ENCODE results near the gene KRT7. TPM values are rescaled to one million over a fixed set of nuclear protein-coding genes. Genes with fewer than 3 reads are reported as not detected.
A peak's percentile ranks its signal among the peaks of the same experiment; 100 is the strongest.

The KRT7 gene
- total RNA-seq = 1,242 and 1,355 TPM in 2 replicates

DNA sequence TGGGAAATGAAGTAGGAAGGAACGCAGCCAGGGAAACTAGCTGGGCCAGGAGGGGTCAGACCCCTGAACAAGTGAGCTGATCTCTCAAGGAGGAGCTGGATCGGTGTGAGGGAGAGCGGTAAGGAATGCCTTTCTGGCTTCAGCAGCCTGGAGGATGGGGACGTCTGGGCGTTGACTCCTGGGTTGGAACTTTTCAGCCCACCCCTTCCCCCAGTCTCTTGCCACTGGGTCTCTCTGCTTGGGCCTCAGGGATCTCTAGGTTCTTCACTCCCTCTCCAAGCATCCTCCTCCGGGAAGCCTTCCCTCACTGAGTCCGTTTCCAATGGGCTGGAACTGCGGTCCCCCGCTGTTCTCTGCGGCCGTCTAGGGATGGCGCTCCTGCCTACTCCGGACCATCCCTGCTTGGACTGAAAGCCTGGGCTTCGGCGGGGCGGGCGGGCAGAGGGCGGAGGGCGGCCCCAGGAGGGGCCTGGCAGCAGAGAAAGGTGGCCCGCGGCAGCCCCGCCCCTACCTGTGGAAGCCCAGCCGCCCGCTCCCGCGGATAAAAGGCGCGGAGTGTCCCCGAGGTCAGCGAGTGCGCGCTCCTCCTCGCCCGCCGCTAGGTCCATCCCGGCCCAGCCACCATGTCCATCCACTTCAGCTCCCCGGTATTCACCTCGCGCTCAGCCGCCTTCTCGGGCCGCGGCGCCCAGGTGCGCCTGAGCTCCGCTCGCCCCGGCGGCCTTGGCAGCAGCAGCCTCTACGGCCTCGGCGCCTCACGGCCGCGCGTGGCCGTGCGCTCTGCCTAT, at the start of gene KRT7:
Gene KRT7, plus strand, starts transcription at position 570 of the 788 bp plus-strand sequence. Its CDS starts 54 bp downstream, at position 624.
- TF ChIP-seq, protein P1, sequence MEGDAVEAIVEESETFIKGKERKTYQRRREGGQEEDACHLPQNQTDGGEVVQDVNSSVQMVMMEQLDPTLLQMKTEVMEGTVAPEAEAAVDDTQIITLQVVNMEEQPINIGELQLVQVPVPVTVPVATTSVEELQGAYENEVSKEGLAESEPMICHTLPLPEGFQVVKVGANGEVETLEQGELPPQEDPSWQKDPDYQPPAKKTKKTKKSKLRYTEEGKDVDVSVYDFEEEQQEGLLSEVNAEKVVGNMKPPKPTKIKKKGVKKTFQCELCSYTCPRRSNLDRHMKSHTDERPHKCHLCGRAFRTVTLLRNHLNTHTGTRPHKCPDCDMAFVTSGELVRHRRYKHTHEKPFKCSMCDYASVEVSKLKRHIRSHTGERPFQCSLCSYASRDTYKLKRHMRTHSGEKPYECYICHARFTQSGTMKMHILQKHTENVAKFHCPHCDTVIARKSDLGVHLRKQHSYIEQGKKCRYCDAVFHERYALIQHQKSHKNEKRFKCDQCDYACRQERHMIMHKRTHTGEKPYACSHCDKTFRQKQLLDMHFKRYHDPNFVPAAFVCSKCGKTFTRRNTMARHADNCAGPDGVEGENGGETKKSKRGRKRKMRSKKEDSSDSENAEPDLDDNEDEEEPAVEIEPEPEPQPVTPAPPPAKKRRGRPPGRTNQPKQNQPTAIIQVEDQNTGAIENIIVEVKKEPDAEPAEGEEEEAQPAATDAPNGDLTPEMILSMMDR (IDR thresholded peaks at IDR 0.05; ENCODE audit: insufficient read depth, low read length, poor library complexity, severe bottlenecking) = peak; percentile 18
- H3K4me3 ChIP-seq (ENCODE audit: low read depth, low read length) = peak within 1 kb of the TSS; percentile 33

DNA sequence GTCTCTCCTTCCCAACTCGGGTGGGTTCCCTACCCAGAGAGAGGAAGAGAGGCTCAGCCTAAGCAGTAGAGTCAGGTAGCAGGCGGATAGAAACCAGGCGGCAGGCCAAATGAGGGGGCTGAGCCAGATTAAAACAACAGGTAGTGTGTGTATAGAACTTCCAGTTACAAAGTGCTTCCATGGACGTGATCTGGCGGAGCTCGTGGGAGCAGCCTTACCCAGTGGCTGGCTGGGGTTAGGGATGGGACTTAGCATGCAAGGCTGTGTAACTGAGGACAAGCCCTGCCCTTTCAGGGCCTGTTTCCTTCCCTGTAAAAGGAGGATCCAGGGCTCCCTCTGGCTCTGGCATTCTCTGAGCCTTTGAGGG, 49.5 kb upstream of the KRT7 start:
- no peaks in the 10 kb centered on the region for H3K36me3 ChIP-seq (ENCODE audit: control insufficient read depth, insufficient read depth, low read length)
- no peaks in the 10 kb centered on the region for H3K27me3 ChIP-seq (ENCODE audit: control insufficient read depth, insufficient read depth, low read length)
- no peak overlapping the region for H3K4me3 ChIP-seq (ENCODE audit: low read depth, low read length)
- DNase-seq (ENCODE audit: low read depth) = no peak
- TF ChIP-seq, protein P1 (IDR thresholded peaks at IDR 0.05; ENCODE audit: insufficient read depth, low read length, poor library complexity, severe bottlenecking) = no peak

More for the DNA sequence above, at the start of gene KRT7:
- DNase-seq (ENCODE audit: low read depth) = no peak
- Histone ChIP-seq H3K36me3 (ENCODE audit: control insufficient read depth, insufficient read depth, low read length) (no peaks in the 10 kb centered on the region), H3K27me3 (ENCODE audit: control insufficient read depth, insufficient read depth, low read length) (peaks cover 15% of the 10 kb centered on the region)

DNA sequence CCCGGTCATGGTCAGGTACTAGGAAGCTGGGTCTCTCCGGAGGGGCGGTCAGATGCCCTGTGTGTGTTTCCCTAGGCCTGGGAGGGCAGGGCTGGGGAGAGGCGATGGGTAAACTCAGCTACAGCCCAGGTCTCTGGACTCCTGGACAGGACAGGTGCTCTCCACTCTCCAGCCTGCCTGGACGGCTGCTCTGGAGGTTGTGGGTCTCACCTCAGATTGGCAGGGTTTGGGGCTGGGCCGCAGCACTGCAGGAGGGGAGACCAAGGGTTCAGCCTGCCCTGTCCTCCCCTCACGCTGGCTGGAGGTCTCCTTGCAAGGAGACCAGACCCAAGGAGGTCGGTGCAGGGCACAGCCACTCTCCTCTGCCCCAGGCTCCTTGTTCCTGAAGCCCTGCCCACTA, 49.1 kb upstream of the KRT7 start:
- DNase-seq (ENCODE audit: low read depth) = no peak
- TF ChIP-seq, protein P1 (IDR thresholded peaks at IDR 0.05; ENCODE audit: insufficient read depth, low read length, poor library complexity, severe bottlenecking) = no peak

DNA sequence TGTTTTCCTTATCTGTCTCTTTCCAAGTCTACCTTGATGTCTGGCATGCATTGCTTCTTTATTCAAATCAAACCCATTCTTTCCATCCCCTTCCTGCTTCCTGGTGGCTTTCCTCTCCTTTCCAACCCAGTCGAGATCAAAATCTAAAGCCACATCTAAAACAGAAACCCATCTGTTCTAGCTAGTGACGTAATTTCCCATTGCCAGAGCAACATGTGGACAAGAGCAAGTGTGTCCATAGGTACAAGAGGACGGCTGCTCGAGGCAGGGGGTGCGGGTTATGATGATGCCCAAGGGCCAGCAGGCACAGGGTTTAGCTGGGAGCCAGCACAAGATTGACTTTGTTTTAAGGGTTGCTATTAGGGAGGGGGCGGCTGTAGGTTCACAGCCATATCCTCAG, 48.2 kb upstream of the KRT7 start:
- no peak overlapping the region for H3K4me3 ChIP-seq (ENCODE audit: low read depth, low read length)
- no peak for DNase-seq (ENCODE audit: low read depth)
- no peaks in the 10 kb centered on the region for H3K36me3 ChIP-seq (ENCODE audit: control insufficient read depth, insufficient read depth, low read length)
- H3K27me3 ChIP-seq (ENCODE audit: control insufficient read depth, insufficient read depth, low read length) = no peaks in the 10 kb centered on the region
- TF ChIP-seq, protein P1 (IDR thresholded peaks at IDR 0.05; ENCODE audit: insufficient read depth, low read length, poor library complexity, severe bottlenecking) = no peak

More for the DNA sequence above, 49.1 kb upstream of the KRT7 start:
- no peak overlapping the region for H3K4me3 ChIP-seq (ENCODE audit: low read depth, low read length)
- H3K27me3 ChIP-seq (ENCODE audit: control insufficient read depth, insufficient read depth, low read length) = no peaks in the 10 kb centered on the region
- H3K36me3 ChIP-seq (ENCODE audit: control insufficient read depth, insufficient read depth, low read length) = no peaks in the 10 kb centered on the region

DNA sequence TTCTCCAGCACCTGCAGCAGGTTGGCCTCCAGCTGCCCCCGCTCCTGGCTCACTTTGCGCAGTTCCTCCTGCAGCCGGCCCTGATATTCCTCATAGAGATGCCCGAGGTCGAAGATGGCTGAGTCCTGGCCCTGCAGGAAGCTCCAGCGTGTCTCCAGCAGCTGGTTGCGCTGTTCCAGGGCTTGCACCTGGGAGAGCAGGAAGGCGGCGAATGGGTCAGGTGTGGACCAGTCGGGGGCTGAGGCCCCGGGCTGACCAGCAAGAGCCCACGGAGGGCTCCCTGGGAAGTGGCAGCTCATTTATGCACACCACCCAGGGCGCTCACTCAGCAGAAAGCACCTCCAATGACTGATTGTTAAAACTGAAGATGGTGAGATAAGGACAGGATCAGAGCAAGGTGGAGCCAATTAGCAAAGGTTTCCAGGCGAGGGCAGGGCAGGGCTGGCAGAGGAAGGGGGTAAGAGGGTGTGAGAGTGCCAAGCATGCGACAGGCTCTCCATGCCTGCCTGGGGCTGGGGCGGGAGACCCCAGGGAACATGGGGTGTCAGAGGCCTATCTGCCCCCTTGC, 47.6 kb upstream of the KRT7 start:
- H3K4me3 ChIP-seq (ENCODE audit: low read depth, low read length) = no peak overlapping the region
- no peaks in the 10 kb centered on the region for H3K27me3 ChIP-seq (ENCODE audit: control insufficient read depth, insufficient read depth, low read length)
- no peaks in the 10 kb centered on the region for H3K36me3 ChIP-seq (ENCODE audit: control insufficient read depth, insufficient read depth, low read length)
- TF ChIP-seq, protein P1 (IDR thresholded peaks at IDR 0.05; ENCODE audit: insufficient read depth, low read length, poor library complexity, severe bottlenecking) = no peak
- DNase-seq (ENCODE audit: low read depth) = no peak

Measured in kidney epithelial cell (primary cell).